Measurements from ENCODE around the gene IGF2R.
A peak's percentile ranks its signal among the peaks of the same experiment; 100 is the strongest.
"Not testable (repeated sequence)": the region's sequence is repeated elsewhere in the genome, so short reads cannot be mapped to it uniquely, and the experiment has no call there.

Gene IGF2R, protein sequence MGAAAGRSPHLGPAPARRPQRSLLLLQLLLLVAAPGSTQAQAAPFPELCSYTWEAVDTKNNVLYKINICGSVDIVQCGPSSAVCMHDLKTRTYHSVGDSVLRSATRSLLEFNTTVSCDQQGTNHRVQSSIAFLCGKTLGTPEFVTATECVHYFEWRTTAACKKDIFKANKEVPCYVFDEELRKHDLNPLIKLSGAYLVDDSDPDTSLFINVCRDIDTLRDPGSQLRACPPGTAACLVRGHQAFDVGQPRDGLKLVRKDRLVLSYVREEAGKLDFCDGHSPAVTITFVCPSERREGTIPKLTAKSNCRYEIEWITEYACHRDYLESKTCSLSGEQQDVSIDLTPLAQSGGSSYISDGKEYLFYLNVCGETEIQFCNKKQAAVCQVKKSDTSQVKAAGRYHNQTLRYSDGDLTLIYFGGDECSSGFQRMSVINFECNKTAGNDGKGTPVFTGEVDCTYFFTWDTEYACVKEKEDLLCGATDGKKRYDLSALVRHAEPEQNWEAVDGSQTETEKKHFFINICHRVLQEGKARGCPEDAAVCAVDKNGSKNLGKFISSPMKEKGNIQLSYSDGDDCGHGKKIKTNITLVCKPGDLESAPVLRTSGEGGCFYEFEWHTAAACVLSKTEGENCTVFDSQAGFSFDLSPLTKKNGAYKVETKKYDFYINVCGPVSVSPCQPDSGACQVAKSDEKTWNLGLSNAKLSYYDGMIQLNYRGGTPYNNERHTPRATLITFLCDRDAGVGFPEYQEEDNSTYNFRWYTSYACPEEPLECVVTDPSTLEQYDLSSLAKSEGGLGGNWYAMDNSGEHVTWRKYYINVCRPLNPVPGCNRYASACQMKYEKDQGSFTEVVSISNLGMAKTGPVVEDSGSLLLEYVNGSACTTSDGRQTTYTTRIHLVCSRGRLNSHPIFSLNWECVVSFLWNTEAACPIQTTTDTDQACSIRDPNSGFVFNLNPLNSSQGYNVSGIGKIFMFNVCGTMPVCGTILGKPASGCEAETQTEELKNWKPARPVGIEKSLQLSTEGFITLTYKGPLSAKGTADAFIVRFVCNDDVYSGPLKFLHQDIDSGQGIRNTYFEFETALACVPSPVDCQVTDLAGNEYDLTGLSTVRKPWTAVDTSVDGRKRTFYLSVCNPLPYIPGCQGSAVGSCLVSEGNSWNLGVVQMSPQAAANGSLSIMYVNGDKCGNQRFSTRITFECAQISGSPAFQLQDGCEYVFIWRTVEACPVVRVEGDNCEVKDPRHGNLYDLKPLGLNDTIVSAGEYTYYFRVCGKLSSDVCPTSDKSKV (N-terminal part only)

DNA sequence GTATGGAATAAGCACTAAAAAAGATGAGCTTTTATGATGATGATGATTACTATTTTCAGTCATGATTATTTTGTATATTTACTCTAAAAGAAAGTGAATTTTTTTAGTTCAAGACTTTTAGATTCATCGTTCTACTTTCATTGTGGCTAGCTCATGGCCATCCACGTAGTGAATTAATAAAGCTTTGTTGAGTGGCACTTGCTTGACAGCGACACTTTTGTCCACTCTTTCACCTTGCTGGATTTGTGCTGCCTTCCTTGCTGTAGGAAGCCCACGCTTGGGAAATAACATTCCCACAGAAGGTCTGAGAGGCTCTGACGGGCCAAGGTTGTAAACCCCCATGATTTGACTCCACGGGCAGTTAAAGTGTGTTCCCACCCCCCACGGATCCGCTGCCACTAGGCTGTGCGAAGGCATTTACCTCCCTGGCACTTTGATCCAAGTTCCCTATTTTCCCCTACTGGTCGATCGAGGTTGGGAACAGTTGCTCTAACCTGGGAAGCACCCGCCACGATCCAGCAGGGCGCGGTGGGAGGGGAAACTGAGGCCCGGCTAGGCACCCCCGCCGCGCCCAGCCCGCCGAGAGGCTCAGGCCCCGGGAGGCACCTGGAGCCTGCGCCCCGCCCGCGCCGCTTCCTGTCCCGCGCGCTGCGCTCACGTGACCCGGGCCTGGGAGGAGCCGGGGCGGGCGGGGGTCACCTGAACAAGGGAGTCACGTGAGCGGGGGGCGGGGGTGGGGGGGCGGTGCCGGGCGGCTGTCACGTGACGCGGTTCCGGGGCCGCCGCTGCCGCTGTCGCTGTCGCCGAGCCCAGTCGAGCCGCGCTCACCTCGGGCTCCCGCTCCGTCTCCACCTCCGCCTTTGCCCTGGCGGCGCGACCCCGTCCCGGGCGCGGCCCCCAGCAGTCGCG lies at the start of gene IGF2R:
IGF2R (plus strand) TSS at position 788 of the 909 bp plus-strand sequence. CDS start 165 bp downstream, outside the sequence.
- DNase-seq, result peak; percentile 50

GRCh38 chr6:159919800-159920199 lies 49.1 kb upstream of the IGF2R start:
- DNase-seq, result no peak

DNA sequence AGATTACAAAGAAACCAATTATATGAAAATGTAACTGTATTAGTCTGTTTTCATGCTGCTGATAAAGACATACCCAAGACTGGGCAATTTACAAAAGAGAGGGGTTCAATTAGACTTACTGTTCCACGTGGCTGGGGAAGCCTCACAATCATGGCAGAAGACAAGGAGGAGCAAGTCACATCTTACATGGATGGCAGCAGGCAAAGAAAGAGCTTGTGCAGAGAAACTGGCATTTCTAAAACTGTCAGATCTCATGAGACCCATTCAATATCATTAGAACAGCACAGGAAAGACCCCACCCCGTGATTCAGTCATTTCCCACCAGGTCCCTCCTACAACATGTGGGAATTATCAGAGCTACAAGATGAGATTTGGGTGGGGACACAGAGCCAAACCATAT lies 44.7 kb upstream of the IGF2R start:
- not testable (repeated sequence) for DNase-seq

DNA sequence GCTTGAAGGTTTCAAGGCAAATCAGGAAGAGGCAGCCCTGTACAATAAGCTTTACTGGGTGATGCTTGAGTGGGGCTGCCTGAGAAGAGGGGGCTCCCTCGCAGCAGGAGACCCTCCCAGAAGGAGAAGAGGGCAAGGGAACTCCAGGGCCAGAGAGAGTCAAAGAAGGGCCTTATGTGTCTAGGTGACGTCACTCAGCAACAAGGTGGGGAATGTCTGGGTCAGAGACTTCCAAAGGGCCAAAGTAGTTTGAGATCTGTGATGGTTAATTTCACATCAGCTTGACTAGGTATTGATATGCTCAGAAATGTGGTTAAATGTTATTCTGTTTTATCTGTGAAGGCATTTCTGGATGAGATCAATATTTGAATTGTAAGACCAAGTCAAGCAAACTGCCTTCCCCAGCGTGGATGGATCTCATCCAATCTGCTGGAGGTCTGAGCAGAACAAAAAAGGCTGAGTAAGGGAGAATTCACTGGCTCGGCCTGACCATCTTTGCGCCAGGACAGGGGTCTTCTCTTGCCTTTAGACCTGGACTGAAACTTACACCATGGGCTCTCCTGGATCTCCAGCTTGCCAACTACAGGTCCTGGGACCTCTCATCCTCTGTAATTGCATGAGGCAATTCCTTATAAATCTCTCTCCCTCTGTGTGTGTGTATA lies 42.2 kb upstream of the IGF2R start:
- DNase-seq, result no peak

- no peak for DNase-seq
These were observed 39.1 kb upstream of the IGF2R start for GRCh38 chr6:159929819-159930218.

- no peak for DNase-seq
These were observed 37.8 kb upstream of the IGF2R start for GRCh38 chr6:159931112-159931511.

GRCh38 chr6:159931846-159932245 lies 37.0 kb upstream of the IGF2R start:
- DNase-seq, result no peak

DNA sequence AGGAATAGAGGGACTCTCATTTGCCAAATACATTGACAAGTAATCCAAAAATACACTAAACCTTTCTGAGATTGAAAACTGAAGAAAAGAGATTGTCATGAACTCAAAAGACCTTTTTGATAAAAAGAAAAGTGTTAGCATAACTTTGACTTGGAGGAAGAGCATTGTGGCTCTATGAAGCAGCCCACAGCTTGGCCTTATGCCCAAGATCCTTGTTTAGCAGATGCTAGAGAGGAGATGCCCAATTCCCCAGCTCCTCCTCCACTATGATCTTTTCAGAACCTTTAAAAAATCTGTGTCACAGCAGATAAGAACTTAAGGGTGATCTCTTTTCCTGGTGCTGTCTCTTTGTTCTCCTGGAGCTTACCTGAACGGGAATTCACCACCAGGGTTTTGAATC lies 35.8 kb upstream of the IGF2R start:
- DNase-seq, result no peak

DNA sequence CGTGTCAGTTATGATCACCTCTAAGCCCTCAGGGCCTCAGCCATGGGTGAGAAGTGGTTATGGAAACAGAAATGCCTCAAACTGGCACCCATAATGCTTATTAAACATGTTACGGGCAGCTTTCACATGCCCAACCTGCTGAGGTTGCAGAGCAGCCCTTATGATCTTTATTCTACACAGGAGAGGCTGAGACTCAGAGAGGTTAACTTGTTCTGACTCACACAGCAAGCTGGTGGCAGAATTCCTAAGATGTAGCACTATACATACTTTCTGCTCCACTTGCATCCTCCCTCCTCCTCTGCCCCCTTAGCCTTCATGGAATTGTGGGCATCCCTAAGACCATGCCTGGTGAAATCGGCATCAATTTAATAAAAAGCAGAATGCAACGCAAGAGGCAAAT lies 34.7 kb upstream of the IGF2R start:
- DNase-seq, result no peak

- no peak for DNase-seq
These were observed 33.8 kb upstream of the IGF2R start for GRCh38 chr6:159935065-159935464.

DNA sequence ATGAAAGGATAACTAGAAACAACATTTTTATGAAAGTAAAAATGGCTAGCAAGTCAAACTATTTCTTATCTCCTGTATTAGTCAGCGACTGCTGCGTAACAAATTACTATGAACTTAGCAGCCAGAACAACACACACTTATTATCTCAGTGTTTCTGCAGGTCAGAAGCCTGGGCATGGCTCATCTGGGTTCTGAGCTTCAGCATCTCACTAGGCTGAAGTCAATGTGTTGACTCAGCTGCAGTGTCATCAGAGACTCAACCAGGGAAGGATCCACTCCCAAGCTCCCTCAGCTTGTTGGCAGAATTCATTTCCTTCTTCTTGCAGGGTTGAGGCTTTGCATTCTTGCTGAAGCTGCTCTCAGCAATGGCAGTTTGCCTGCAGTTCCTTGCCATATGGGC lies 33.2 kb upstream of the IGF2R start:
- DNase-seq, result no peak

DNA sequence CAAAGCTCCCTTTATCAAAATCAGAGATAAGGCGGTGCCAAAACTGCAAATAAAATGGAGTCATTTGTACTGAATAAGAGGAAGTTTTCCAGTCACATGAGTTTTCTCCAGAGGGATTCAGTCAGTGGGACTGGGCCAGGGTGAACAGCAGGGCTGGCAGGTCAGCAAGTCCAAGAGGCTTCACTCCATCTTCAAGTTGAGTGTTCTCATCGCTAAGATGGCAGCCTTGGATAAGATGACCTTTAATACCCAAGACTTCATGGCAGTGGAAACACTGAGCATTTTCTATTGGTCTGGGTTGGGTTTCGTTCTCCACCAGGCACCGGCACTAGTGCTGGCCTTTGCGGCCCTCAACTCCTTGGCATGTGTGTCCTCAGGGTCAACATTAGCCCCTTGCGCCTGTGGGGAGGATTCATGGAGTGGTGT lies 29.3 kb upstream of the IGF2R start:
- DNase-seq, result no peak

- DNase-seq, result no peak
These were observed 27.4 kb upstream of the IGF2R start for GRCh38 chr6:159941286-159942113.

GRCh38 chr6:159943101-159943632 lies 25.7 kb upstream of the IGF2R start:
- DNase-seq, result no peak

DNA sequence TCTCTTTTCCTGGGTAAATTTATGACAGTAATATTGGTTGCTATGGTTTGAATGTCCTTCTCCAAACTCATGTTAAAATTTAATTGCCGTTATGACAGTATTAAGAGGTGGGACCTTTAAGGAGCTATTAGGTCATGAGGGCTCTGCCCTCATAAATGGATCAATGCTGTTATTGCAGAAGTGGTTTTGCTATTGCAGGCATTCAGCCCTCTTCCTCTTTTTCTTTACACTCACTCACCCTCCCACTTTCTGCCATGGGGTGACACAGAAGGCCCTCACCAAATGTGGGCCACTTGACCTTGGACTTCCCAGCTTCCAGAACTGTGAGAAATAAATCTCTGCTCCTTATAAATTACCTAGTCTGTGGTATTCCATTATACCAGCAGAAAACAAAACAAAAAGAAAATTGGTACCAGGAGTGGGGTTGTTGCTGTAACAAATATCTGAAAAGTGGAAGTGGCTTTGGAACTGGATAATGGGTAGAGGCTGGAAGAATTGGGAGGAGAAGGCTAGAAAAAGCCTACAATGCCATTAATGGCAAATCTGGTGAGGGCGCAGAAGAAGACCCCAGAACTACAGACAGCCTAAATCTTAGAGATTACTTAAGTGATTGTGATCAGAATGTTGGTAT lies 24.8 kb upstream of the IGF2R start:
- no peak for DNase-seq

- DNase-seq, result no peak
These were observed 23.0 kb upstream of the IGF2R start for GRCh38 chr6:159945801-159946392.

DNA sequence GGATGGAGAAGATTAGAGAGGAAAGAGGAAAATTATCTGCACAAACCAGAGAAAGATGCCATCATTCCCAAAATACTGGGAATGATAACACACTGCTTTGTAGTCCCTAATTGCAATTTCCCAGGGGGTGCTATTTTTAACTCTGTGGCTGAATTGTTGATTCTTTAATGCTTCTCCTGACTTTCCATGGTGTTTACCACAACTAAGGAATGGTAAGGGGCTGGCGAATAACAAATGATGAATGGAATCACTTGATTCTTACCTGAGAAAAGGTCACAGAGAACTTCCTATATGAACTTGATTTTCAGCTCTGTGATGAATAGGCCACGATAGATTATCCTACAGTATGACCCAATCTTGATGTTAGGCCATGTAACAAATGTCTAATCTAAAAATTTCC lies 22.0 kb upstream of the IGF2R start:
- DNase-seq, result no peak

- DNase-seq, result no peak
These were observed 20.7 kb upstream of the IGF2R start for GRCh38 chr6:159948199-159948598.

- no peak for DNase-seq
These were observed 17.1 kb upstream of the IGF2R start for GRCh38 chr6:159951772-159952171.

All from GOT3 (cell line).